B cell (primary cell): ENCODE measurements around the gene SUGCT. TPM values are rescaled to one million over a fixed set of nuclear protein-coding genes. Genes with fewer than 3 reads are reported as not detected.

Source experiments
- ATAC-seq: fragments of 200-7000 bp; cut with Tn5 transposase; one replicate; pipeline ENCODE4 v1.10.0; 2021; ENCODE audit warnings: low read depth, mild to moderate bottlenecking, moderate number of reproducible peaks, moderate library complexity
- CTCF ChIA-PET: fragments of 350-600 bp; sonication (Branson Sonifier 250); formaldehyde crosslinking; loops from one replicate; lab custom pipeline; 2021; ENCODE audit warnings: antibody characterized with exemption, inconsistent platforms; lab: Charles Lee
- POLR2A ChIA-PET: fragments of 350-600 bp; sonication (Branson Sonifier 250); formaldehyde crosslinking; loops from one replicate; lab custom pipeline; 2021; ENCODE audit warnings: antibody characterized with exemption; lab: Charles Lee
- DNase-seq: peaks from one replicate; pipeline ENCODE4 v3.0.0; 2013
- H2AFZ ChIP-seq: 2 replicates; pipeline ENCODE4 v1.6.1; 2012; ENCODE audit warnings: mild to moderate bottlenecking, low read depth, low read length; ENCODE audit not compliant: insufficient read depth, poor library complexity, severe bottlenecking
- H3K27ac ChIP-seq, 2 donors: 1 replicate in 1 of 2; 2 replicates in 1 of 2; pipeline ENCODE4 v1.5.1; 2012 to 2013; ENCODE audit warnings: low read length in 2 of 2, mild to moderate bottlenecking in 2 of 2, moderate library complexity in 1 of 2
- H3K27me3 ChIP-seq, 4 experiments: fragments of 200-600 bp in 1 of 4; sonication (generic) in 1 of 4; replicated peaks in 1 of 4; 1 replicate in 2 of 4; 2 replicates in 2 of 4; pipeline versions ENCODE4 v1.6.1 to v1.7.0; 2013 to 2016; ENCODE audit warnings: low read length in 3 of 4, mild to moderate bottlenecking in 2 of 4, mixed read lengths in 1 of 4, moderate library complexity in 1 of 4; ENCODE audit not compliant: insufficient read depth in 4 of 4, control insufficient read depth in 3 of 4; ENCODE audit errors: control extremely low read depth in 1 of 4
- H3K36me3 ChIP-seq, 2 experiments: replicated peaks in 1 of 2; 1 replicate in 1 of 2; 2 replicates in 1 of 2; pipeline versions ENCODE4 v1.6.1 to v1.7.1; 2013; ENCODE audit warnings: low read length in 1 of 2; ENCODE audit not compliant: insufficient read depth in 2 of 2, control insufficient read depth in 1 of 2; ENCODE audit errors: control extremely low read depth in 1 of 2, extremely low read depth in 1 of 2
- H3K4me1 ChIP-seq, 2 donors: fragments of 200-600 bp in 1 of 2; sonication (generic) in 1 of 2; 1 replicate in 1 of 2; 2 replicates in 1 of 2; pipeline versions ENCODE4 v1.5.1 to v1.6.1; 2013 to 2017; ENCODE audit warnings: low read length in 2 of 2; ENCODE audit not compliant: control insufficient read depth in 2 of 2, insufficient read depth in 2 of 2
- H3K4me2 ChIP-seq: replicated peaks from 2 replicates; pipeline ENCODE3; 2012; ENCODE audit warnings: mild to moderate bottlenecking, low read depth, low read length; ENCODE audit not compliant: poor library complexity, severe bottlenecking
- H3K4me3 ChIP-seq, 5 experiments: fragments of 200-600 bp in 1 of 5; sonication (generic) in 1 of 5; 1 replicate in 3 of 5; 2 replicates in 2 of 5; pipeline versions ENCODE4 v1.5.1 to v1.7.0; 2011 to 2016; ENCODE audit warnings: low read length in 4 of 5, mild to moderate bottlenecking in 4 of 5, low read depth in 2 of 5, control low read depth in 1 of 5, moderate library complexity in 1 of 5; ENCODE audit not compliant: insufficient read depth in 1 of 5; ENCODE audit errors: control extremely low read depth in 1 of 5, extremely low read depth in 1 of 5
- H3K79me2 ChIP-seq: fragments of 200-600 bp; sonication (generic); one replicate; pipeline ENCODE4 v1.6.0; 2016; ENCODE audit warnings: low read length; ENCODE audit not compliant: control insufficient read depth, insufficient read depth
- H3K9ac ChIP-seq: fragments of 200-600 bp; sonication (generic); 2 replicates; pipeline ENCODE4 v1.6.1; 2017; ENCODE audit warnings: mild to moderate bottlenecking, low read length, moderate library complexity
- H3K9me3 ChIP-seq, 3 donors: one replicate each; pipeline versions ENCODE4 v1.6.1 to v1.7.1; 2013; ENCODE audit warnings: low read length in 2 of 3; ENCODE audit not compliant: control insufficient read depth in 2 of 3, insufficient read depth in 1 of 3; ENCODE audit errors: control extremely low read depth in 1 of 3
- H4K20me1 ChIP-seq: 2 replicates; pipeline ENCODE4 v1.6.0; 2012; ENCODE audit warnings: mild to moderate bottlenecking, low read length; ENCODE audit not compliant: insufficient read depth, control insufficient read depth, poor library complexity, severe bottlenecking
- H3K27ac Mint-ChIP-seq: one replicate; pipeline ENCODE4 v1.8.0; 2021; ENCODE audit warnings: mixed read lengths
- H3K27me3 Mint-ChIP-seq: one replicate; pipeline ENCODE4 v1.8.0; 2021; ENCODE audit warnings: mixed read lengths
- H3K4me1 Mint-ChIP-seq: one replicate; pipeline ENCODE4 v1.8.0; 2021; ENCODE audit warnings: mixed read lengths
- H3K4me3 Mint-ChIP-seq: one replicate; pipeline ENCODE4 v1.8.0; 2021; ENCODE audit warnings: mixed read lengths
- H3K9me3 Mint-ChIP-seq: one replicate; pipeline ENCODE4 v1.8.0; 2022; ENCODE audit warnings: mixed read lengths; ENCODE audit not compliant: insufficient read depth
- EZH2 ChIP-seq: IDR thresholded peaks from 2 replicates; pipeline ENCODE4 v1.6.1; 2012; ENCODE audit warnings: borderline replicate concordance, low read depth, mild to moderate bottlenecking, moderate library complexity, low read length; ENCODE audit not compliant: insufficient read depth, poor library complexity, severe bottlenecking
- WGBS: methylation state at CpG from one replicate; pipeline ENCODE4 v1.1.5; 2013; ENCODE audit warnings: missing lambda C conversion rate; ENCODE audit not compliant: insufficient coverage; 5-methylcytosine and 5-hydroxymethylcytosine counted together
- intact Hi-C: fragments of 100-400 bp; cut with micrococcal nuclease; formaldehyde crosslinking; loops from one replicate; pipeline ENCODE4 v1.10.0; 2022
- polyA plus RNA-seq: library from polyadenylated mRNA; depleted of rRNA; stranded (reverse); fragments of >200 nt; gene quantifications from 2 replicates; pipeline ENCODE4 v1.2.3, GENCODE V29; 2012
- total RNA-seq, 2 donors: library from RNA; stranded (reverse); fragments of 120-200 nt in 1 of 2; gene quantifications; 1 replicate in 1 of 2; 2 replicates in 1 of 2; pipeline versions ENCODE4 v1.2.3 to v1.2.4, GENCODE V29; 2013 to 2022
- TF ChIP-seq, protein P1 (sequence below): fragments of 200-600 bp; IDR thresholded peaks from one replicate; pipeline ENCODE4 v1.8.0; 2022; ENCODE audit warnings: antibody characterized with exemption, mild to moderate bottlenecking

The SUGCT gene
- total and polyA plus RNA-seq, 2 donors (not counting 1 experiment from before 2014, with no cell fraction given) = 0.19 to 0.86 TPM

DNA sequence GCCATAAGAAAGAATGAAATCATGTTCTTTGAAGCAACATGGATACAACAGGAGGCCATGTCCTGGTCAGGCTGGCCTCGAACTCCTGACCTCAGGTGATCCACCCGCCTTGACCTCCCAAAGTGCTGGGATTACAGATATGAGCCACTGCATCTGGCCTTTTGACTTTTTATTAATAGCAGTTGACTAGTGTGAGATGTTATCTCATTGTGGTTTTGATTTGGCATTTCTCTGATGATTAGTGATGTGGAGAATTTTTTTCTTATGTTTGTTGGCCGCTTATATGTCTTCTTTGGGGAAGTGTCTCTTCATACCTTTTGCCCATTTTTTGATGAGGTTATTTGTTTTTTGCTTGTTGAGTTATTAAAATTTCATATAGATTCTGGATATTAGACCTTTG is 400.9 kb downstream of the SUGCT start:
- 100% methylated on average over 2 of the region's 3 CpGs for WGBS
- no peak overlapping the region for H2AFZ ChIP-seq
- no peak overlapping the region for H3K27ac ChIP-seq
- ATAC-seq = no peak
- POLR2A ChIA-PET = no interaction called here
- CTCF ChIA-PET = no interaction called here
- Mint-ChIP-seq H3K27ac (no peak overlapping the region), H3K27me3 (peaks cover 4% of the 10 kb centered on the region), H3K9me3 (no peaks in the 10 kb centered on the region), H3K4me3 (no peak overlapping the region), H3K4me1 (no peaks in the 10 kb centered on the region)
- intact Hi-C loops = no loop called here
- H3K9me3 ChIP-seq = no peaks in the 10 kb centered on the region
- no peaks in the 10 kb centered on the region for H3K36me3 ChIP-seq
- no peak overlapping the region for H3K9ac ChIP-seq
- no peak overlapping the region for H3K4me2 ChIP-seq
- no peak for TF ChIP-seq EZH2
- TF ChIP-seq, protein P1, sequence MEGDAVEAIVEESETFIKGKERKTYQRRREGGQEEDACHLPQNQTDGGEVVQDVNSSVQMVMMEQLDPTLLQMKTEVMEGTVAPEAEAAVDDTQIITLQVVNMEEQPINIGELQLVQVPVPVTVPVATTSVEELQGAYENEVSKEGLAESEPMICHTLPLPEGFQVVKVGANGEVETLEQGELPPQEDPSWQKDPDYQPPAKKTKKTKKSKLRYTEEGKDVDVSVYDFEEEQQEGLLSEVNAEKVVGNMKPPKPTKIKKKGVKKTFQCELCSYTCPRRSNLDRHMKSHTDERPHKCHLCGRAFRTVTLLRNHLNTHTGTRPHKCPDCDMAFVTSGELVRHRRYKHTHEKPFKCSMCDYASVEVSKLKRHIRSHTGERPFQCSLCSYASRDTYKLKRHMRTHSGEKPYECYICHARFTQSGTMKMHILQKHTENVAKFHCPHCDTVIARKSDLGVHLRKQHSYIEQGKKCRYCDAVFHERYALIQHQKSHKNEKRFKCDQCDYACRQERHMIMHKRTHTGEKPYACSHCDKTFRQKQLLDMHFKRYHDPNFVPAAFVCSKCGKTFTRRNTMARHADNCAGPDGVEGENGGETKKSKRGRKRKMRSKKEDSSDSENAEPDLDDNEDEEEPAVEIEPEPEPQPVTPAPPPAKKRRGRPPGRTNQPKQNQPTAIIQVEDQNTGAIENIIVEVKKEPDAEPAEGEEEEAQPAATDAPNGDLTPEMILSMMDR = no peak
- no peaks in the 10 kb centered on the region for H3K27me3 ChIP-seq
- no peaks in the 10 kb centered on the region for H3K4me1 ChIP-seq
- no peaks in the 10 kb centered on the region for H4K20me1 ChIP-seq
- H3K79me2 ChIP-seq = no peaks in the 10 kb centered on the region
- no peak overlapping the region for H3K4me3 ChIP-seq
- no peak for DNase-seq

DNA sequence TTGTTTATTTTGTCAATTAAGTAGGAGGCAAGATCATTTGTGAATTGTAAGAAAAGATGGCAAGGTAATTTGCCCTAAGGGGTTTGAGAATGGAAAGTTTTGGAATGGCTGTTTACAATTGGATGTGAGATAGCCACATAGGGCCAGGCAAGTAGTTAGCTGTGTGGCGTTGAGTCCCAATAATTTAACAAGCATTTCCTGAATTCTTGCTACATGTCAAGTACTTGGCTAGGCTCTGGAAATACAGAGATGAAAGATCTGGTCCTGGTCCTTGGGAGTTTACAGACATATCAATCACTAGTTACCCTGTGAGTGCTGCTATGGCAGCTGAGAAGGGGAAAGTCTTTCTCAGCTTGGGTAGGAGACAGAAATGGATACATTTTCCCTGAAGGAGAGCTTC is 401.6 kb downstream of the SUGCT start:
- ATAC-seq (no peak), DNase-seq (no peak)
- CTCF ChIA-PET = no interaction called here
- WGBS = no CpG with 5 or more reads among the region's 1 CpG
- TF ChIP-seq, protein P1 = no peak
- TF ChIP-seq EZH2 = no peak
- Mint-ChIP-seq H3K4me3 (no peak overlapping the region), H3K9me3 (no peaks in the 10 kb centered on the region), H3K27ac (no peak overlapping the region), H3K4me1 (no peaks in the 10 kb centered on the region), H3K27me3 (peaks cover 4% of the 10 kb centered on the region)
- Histone ChIP-seq H3K9me3 (no peaks in the 10 kb centered on the region), H3K36me3 (no peaks in the 10 kb centered on the region), H3K4me2 (no peak overlapping the region), H3K4me3 (no peak overlapping the region), H3K27me3 (no peaks in the 10 kb centered on the region), H2AFZ (no peak overlapping the region), H4K20me1 (no peaks in the 10 kb centered on the region), H3K27ac (no peak overlapping the region), H3K4me1 (no peaks in the 10 kb centered on the region), H3K79me2 (no peaks in the 10 kb centered on the region), H3K9ac (no peak overlapping the region)
- intact Hi-C loops = no loop called here
- POLR2A ChIA-PET = no interaction called here
